GM12873 (cell line): ENCODE results near the gene TELO2.

ENCODE experiments used
- TF ChIP-seq, protein P1 (sequence below): IDR thresholded peaks from 2 replicates; pipeline ENCODE4 v1.5.1; 2012; ENCODE audit warnings: low read depth, mild to moderate bottlenecking, moderate library complexity, low read length, control low read depth; ENCODE audit not compliant: insufficient read depth; ENCODE audit errors: missing control alignments

Gene TELO2

DNA sequence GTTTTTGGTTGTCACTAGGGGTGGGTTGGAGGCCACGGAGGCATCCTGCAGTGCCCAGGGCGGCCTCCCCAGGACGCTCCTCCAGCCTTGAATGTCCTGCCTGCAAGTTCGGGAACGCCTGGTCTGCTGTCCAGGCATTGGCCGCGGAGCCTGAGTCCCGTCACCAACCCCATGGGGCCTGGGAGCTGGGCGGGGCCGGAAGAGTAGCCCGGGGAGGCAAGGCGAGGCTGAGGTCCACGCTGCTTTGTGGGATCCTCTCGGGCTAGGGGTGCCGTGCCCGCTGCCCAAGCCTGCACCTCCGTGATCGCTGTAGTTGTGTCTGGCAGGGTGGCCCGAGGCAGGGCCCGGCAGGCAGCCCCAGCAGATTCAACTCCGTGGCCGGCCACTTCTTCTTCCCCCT lies 12.8 kb downstream of the TELO2 start:
- TF ChIP-seq, protein P1, sequence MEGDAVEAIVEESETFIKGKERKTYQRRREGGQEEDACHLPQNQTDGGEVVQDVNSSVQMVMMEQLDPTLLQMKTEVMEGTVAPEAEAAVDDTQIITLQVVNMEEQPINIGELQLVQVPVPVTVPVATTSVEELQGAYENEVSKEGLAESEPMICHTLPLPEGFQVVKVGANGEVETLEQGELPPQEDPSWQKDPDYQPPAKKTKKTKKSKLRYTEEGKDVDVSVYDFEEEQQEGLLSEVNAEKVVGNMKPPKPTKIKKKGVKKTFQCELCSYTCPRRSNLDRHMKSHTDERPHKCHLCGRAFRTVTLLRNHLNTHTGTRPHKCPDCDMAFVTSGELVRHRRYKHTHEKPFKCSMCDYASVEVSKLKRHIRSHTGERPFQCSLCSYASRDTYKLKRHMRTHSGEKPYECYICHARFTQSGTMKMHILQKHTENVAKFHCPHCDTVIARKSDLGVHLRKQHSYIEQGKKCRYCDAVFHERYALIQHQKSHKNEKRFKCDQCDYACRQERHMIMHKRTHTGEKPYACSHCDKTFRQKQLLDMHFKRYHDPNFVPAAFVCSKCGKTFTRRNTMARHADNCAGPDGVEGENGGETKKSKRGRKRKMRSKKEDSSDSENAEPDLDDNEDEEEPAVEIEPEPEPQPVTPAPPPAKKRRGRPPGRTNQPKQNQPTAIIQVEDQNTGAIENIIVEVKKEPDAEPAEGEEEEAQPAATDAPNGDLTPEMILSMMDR = no peak

DNA sequence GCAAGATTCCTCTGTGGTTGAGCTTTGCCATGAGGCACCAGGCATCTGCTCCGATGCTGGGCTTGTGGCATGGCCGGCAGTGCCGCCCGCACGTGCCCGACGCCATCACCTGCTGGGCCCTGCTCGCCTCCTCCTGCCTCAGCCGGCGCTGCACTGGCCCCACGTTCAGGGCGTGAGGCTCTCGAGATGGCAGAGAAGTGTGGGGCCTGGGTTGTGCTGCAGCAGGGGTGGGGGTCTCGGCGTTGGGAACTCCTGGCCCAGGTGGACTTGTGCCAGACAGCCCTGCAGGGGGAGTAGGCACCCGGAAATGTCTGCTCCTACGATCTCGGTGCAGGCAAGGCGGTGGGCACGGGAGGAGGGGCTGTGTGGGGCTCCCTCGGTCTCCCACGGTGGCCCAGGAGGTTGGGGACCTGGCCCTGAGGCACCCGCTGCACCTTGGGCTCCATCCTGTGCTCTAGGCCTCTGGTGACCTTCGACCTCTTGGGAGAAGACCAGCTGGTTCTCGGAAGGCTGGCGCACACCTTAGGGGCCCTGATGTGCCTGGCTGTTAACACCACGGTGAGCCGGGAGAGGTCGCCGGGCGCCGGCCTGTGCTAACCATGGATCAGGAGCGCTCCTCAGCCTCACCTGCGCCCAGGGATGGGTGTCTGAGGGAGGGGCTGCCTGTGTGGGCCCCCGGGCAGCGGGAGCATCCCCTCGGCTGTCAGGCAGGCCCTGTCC lies 13.5 kb downstream of the TELO2 start:
- TF ChIP-seq, protein P1 = no peak

DNA sequence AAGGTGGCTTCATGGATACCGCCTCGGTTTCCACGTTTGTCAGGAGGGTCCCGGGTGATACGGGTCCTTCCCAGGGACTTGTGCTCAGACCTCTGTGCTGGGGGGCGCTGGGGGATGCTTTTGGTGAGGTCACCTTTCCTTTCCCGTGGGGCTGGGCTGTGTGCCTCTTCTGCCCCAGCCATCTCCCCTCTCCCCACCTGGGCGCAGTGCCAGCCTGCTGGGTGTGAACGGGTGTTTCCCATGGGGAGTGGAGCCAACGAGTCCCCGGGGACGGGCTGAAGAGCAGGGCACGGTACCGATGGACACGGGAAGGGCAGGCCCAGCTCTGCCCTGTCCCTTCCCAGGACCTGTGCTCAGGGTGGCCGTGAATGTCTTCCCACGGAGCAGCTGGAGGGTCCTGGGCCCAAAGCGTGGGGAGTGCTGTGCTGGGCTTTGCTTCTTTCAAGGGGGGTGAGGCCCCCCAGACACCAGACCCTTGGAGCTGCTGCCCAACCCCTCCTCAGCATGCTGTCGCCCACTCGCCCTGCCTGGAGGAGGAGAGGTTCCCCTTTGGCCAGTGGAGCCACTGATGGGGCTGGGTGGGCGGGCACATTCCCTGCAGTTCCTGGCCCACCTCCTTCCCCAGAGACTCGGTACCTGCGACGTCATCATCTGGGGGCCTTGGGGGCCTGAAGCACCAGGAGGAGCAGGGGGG lies 15.5 kb downstream of the TELO2 start:
- TF ChIP-seq, protein P1 = no peak

DNA sequence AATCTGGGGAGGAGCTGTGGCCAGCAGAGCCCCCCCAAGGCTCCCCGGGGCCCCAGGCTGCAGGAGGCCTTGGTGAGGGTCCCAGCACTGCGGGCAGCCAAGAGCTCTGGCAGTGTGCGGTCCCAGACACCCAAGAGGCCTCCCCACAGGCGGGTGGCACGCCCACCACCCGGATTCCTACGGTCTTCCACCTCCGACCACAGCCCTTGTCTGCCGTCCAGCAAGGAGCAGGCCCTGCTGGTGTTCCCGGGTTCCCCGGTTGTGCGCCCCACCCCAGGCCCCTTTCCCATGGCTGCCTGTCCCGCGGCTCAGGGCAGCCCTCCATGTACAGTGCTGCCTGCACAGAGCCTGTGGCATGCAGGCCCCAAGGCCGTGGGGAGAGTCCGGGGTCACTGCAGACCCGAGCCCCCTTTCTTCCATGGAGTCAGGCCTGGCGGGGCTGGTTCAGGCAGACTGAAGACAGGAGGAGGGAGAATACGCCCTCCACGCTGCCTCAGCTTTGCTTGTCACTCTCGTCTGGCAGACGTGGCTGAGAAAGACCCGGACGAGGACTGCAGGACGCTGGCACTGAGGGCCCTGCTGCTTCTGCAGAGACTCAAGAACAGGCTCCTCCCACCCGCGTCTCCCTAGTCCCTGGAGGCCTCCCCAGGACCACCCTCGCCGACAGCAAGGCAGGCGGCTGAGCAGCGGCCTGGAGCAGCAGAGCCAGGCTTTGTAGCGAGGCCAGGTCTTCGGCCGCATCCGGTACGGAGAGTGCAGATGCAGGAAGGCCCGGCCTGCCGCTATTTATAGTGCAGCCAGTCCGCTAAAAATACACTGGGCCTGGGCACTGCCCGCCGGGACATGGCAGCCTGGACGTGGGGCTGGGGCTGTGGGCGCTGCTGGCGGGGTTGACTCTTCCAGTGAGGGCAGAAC lies 16.4 kb downstream of the TELO2 start:
- TF ChIP-seq, protein P1 = no peak

DNA sequence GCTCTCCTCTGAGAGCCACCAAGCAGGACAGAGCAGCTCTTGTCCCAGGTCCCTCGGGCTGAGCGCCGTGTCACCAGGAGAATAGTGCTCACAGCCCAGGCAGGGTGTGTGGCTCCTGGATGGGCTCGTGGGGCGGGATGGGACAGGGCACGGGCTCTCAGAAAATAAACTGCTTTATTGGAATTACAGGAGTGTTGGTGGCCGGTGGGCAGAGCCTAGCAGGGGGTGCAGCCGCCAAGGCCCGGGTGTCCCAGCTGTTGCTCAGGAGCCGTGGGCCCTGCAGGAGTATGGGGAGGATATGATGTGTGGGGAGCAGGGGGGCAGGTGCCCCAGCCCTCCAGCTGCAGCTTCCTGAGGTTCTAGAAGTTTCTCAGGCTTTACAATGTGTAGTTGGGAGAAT lies 17.1 kb downstream of the TELO2 start:
- TF ChIP-seq, protein P1 = no peak

DNA sequence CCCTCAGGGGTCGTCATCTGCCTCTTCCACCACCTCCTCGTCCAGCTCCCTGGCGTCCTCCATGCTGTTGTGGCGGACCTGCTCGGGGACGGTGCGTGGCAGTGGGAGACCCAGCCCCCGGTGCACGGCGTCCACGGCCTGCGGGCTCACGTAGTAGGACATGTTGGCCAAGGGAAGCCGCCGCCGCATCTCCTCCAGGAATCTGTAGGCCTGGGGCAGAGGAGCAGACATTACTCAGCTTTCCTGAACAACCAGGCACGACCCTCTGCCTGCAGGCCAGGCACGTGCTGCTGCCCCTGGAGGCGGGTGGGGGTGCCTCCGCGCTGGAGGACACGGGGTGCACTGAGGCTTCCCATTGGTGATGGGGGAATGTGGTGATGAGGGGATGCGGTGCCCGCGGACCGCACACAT lies 17.8 kb downstream of the TELO2 start:
- TF ChIP-seq, protein P1 = no peak
